Mucosa of descending colon (tissue), 3 donors: ENCODE measurements around the gene RPLP2. TPM values are rescaled to one million over a fixed set of nuclear protein-coding genes. Genes with fewer than 3 reads are reported as not detected.
A peak's percentile ranks its signal among the peaks of the same experiment; 100 is the strongest.

Experiments used
- ATAC-seq: fragments of 200-7000 bp; cut with Tn5 transposase; one replicate; pipeline ENCODE4 v1.9.1; 2020; ENCODE audit warnings: mild to moderate bottlenecking, moderate library complexity
- DNase-seq, 3 donors: peaks; one replicate each; pipeline ENCODE4 v3.0.0-alpha.2; 2020
- H3K36me3 ChIP-seq: fragments of 200-600 bp; one replicate; pipeline ENCODE4 v1.8.0; 2021; ENCODE audit warnings: low read depth, mild to moderate bottlenecking
- H3K4me1 ChIP-seq: fragments of 200-600 bp; one replicate; pipeline ENCODE4 v1.8.0; 2021; ENCODE audit warnings: low read depth, mild to moderate bottlenecking
- H3K4me3 ChIP-seq: fragments of 200-600 bp; one replicate; pipeline ENCODE4 v1.8.0; 2021; ENCODE audit warnings: mild to moderate bottlenecking
- H3K9me3 ChIP-seq: fragments of 200-600 bp; one replicate; pipeline ENCODE4 v1.8.0; 2021; ENCODE audit warnings: mild to moderate bottlenecking
- CTCF ChIP-seq: fragments of 200-600 bp; IDR thresholded peaks from one replicate; pipeline ENCODE4 v1.8.0; 2022; ENCODE audit warnings: antibody characterized with exemption, mild to moderate bottlenecking
- intact Hi-C, 2 donors: fragments of 100-400 bp; cut with DNase I in 1 of 2; cut with micrococcal nuclease in 1 of 2; formaldehyde crosslinking; loops; one replicate each; pipeline versions ENCODE4 v1.11.0 to v1.11.1; 2022; cut with DNase I, micrococcal nuclease
- total RNA-seq, 3 donors: library from RNA; stranded (reverse); fragmentation: NEBNext Ultra II Directional in 2 of 3; extraction: Animal tissue kit (Norgen Biotek cat#: 25700) in 2 of 3; gene quantifications; one replicate each; pipeline versions ENCODE4 v1.2.1 to v1.2.4, GENCODE V29; 2021 to 2023
- donor health status: DM: no; HTN: no; CAD: no; lungs with moderate emphysema.
- donor health status: DM: no; HTN: no; CAD: no.
- donor health status: DM: no; HTN: yes; CAD: no.

Gene RPLP2
- total RNA-seq, 3 donors from 2014 or later: 1,532 to 1,798 (median 1,652) TPM

- Histone ChIP-seq H3K9me3 (no peaks in the 10 kb centered on the region), H3K36me3 (no peaks in the 10 kb centered on the region), H3K4me3 (no peak overlapping the region), H3K4me1 (peaks cover 19% of the 10 kb centered on the region)
- TF ChIP-seq CTCF: no peak
- no peak for DNase-seq
- intact Hi-C loops: no loop called here
- ATAC-seq: no peak
Observed at GRCh38 chr11:813456-814096, 3.8 kb downstream of the RPLP2 start.

- Histone ChIP-seq H3K36me3 (no peaks in the 10 kb centered on the region), H3K4me1 (peaks cover 28% of the 10 kb centered on the region), H3K4me3 (no peak overlapping the region), H3K9me3 (no peaks in the 10 kb centered on the region)
- TF ChIP-seq CTCF: no peak
- DNase-seq (no peak), ATAC-seq (no peak)
- intact Hi-C loops: no loop called here
Observed at GRCh38 chr11:815675-816432, 6.1 kb downstream of the RPLP2 start.

- Histone ChIP-seq H3K36me3 (no peaks in the 10 kb centered on the region), H3K4me1 (peaks cover 28% of the 10 kb centered on the region), H3K9me3 (no peaks in the 10 kb centered on the region), H3K4me3 (no peak overlapping the region)
- intact Hi-C loops: no loop called here
- ATAC-seq: no peak
- TF ChIP-seq CTCF: no peak
- DNase-seq: no peak
Observed at GRCh38 chr11:816433-816779, 6.6 kb downstream of the RPLP2 start.

GRCh38 chr11:818396-819128 lies 8.8 kb downstream of the RPLP2 start, which contains the start of gene PNPLA2:
PNPLA2 (plus strand) TSS chr11:818914; CDS start chr11:819719, 805 bp downstream.
- no peaks in the 10 kb centered on the region for H3K9me3 ChIP-seq
- DNase-seq (peak in 2 of 3 donors; percentile 69 to 77), ATAC-seq (peak; percentile 49)
- no peak for TF ChIP-seq CTCF
- intact Hi-C loops: no loop called here
- peaks cover 29% of the 10 kb centered on the region for H3K4me1 ChIP-seq
- no peaks in the 10 kb centered on the region for H3K36me3 ChIP-seq
- H3K4me3 ChIP-seq: peak within 1 kb of the TSS; percentile 85

GRCh38 chr11:819129-819931 lies 9.6 kb downstream of the RPLP2 start:
- intact Hi-C loops: no loop called here
- Histone ChIP-seq H3K36me3 (no peaks in the 10 kb centered on the region), H3K4me1 (peaks cover 33% of the 10 kb centered on the region), H3K9me3 (no peaks in the 10 kb centered on the region), H3K4me3 (peak overlapping the region; percentile 85)
- ATAC-seq (peak; percentile 88), DNase-seq (peak; percentile 95 to 96 (median 96))
- TF ChIP-seq CTCF: peak; percentile 10
